Measurements from ENCODE around the gene GPR31.
A peak's percentile ranks its signal among the peaks of the same experiment; 100 is the strongest.

GPR31 gene

DNA sequence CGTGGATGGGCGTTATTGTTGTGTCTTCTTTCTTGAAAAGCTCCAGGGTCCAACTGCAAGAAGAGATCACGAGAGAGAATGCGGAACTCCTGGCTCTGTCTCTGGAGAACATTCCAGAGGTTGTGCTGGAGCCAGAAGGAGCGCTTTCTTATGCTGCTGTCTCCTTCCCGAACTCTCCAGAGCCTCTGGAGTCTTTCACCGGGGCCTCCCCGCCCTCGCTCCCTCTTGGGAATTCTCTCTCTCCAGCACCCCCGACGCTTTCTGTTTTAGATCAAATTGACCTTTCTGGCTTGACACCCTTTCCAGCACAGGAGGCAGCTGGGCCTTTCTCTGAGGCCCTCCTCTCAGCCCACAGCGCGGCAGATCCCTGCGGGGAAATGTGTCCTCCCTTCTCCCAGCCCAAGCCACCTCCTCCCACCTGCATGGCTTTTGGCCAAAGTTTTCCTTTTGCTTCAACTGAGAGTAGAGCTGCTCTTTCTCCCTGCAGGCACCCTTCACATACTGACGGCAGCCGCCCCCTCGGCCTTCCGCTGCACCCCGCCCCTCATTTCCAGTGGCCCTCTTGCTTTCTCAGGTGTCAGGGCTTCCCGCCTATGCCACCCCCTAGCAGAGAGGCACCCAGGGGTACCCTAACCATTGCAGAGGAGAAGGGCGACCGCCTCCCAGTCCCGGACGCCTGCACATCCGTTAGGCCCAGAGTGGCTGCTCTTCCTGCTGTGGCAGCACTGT is 41.5 kb downstream of the GPR31 start:
- DNase-seq: no peak

GRCh38 chr6:167115054-167115453 is 42.7 kb downstream of the GPR31 start:
- no peak for DNase-seq

- DNase-seq: no peak
Measured at GRCh38 chr6:167113935-167114910, 43.6 kb downstream of the GPR31 start.

- DNase-seq: no peak
Measured at GRCh38 chr6:167113047-167113754, 44.6 kb downstream of the GPR31 start.

DNA sequence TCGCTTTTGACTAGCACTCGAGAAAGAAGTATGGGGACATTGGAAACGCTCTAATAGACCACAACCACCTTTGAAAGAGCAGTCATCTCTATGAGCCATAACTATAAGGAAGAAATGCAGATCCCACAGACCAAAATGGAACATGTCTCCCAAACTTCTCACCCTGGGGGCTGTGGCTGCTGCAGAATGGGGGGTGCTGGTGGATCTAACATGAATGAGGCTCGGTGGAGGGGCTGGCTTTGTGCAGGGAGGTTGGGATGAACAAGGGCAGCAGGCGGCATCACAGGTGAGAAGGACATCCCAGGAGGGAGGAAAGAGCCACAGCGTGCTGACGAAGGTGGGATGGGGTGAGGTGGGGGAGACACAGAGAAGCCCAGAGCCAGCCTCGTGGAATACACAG is 45.4 kb downstream of the GPR31 start:
- DNase-seq: no peak

GRCh38 chr6:167111597-167111996 is 46.2 kb downstream of the GPR31 start:
- DNase-seq: no peak

GRCh38 chr6:167109651-167110050 is 48.1 kb downstream of the GPR31 start:
- no peak for DNase-seq

GRCh38 chr6:167108278-167108677 is 49.5 kb downstream of the GPR31 start:
- peak; percentile 64 for DNase-seq

- no peak for DNase-seq
Measured at GRCh38 chr6:167107787-167108186, 50.0 kb downstream of the GPR31 start.

GRCh38 chr6:167106406-167106805 is 51.4 kb downstream of the GPR31 start:
- DNase-seq: no peak

All from DMS53 (cell line).